MM.1S (cell line): ENCODE results near the gene DIS3L2.

Experiments
- DNase-seq: peaks from one replicate; pipeline ENCODE4 v3.0.0-alpha.2; 2015
- H2AFZ ChIP-seq: fragments of 300-600 bp; sonication (generic); 2 replicates; pipeline ENCODE4 v1.6.0; 2016; ENCODE audit warnings: antibody characterized with exemption, low read length
- H3F3A ChIP-seq: fragments of 300-600 bp; sonication (generic); 2 replicates; pipeline ENCODE4 v1.6.1; 2016; ENCODE audit warnings: mild to moderate bottlenecking, antibody characterized with exemption, low read length, moderate library complexity, mixed read lengths; ENCODE audit not compliant: insufficient read depth
- H3K27ac ChIP-seq: fragments of 300-600 bp; sonication (generic); 2 replicates; pipeline ENCODE4 v1.5.1; 2016; ENCODE audit warnings: mild to moderate bottlenecking, low read length
- H3K27me3 ChIP-seq: fragments of 300-600 bp; sonication (generic); replicated peaks from 2 replicates; pipeline ENCODE4 v1.6.0; 2016; ENCODE audit warnings: low read length; ENCODE audit not compliant: insufficient read depth
- H3K36me3 ChIP-seq: fragments of 300-600 bp; sonication (generic); replicated peaks from 2 replicates; pipeline ENCODE4 v1.6.1; 2016; ENCODE audit warnings: mild to moderate bottlenecking, low read length, mixed read lengths; ENCODE audit not compliant: insufficient read depth
- H3K4me1 ChIP-seq: fragments of 300-600 bp; sonication (generic); 2 replicates; pipeline ENCODE4 v1.6.1; 2016; ENCODE audit warnings: low read length, mixed read lengths
- H3K4me2 ChIP-seq: fragments of 300-600 bp; sonication (generic); 2 replicates; pipeline ENCODE4 v1.6.0; 2016; ENCODE audit warnings: low read depth, low read length
- H3K4me3 ChIP-seq: fragments of 300-600 bp; sonication (generic); 2 replicates; pipeline ENCODE4 v1.5.1; 2016; ENCODE audit warnings: low read length, mixed read lengths
- H3K79me2 ChIP-seq: fragments of 300-600 bp; sonication (generic); 2 replicates; pipeline ENCODE4 v1.6.1; 2016; ENCODE audit warnings: mixed run types, low read length, mixed read lengths
- H3K9ac ChIP-seq: fragments of 300-600 bp; sonication (generic); 2 replicates; pipeline ENCODE4 v1.6.1; 2016; ENCODE audit warnings: low read length, mixed read lengths
- H3K9me2 ChIP-seq: fragments of 300-600 bp; sonication (generic); replicated peaks from 2 replicates; pipeline ENCODE4 v1.6.1; 2016; ENCODE audit warnings: mild to moderate bottlenecking, low read length, mixed read lengths; ENCODE audit not compliant: insufficient read depth
- H3K9me3 ChIP-seq: fragments of 300-600 bp; sonication (generic); replicated peaks from 2 replicates; pipeline ENCODE4 v1.6.1; 2016; ENCODE audit warnings: mild to moderate bottlenecking, low read length, mixed read lengths; ENCODE audit not compliant: insufficient read depth
- H4K20me1 ChIP-seq: fragments of 300-600 bp; sonication (generic); 2 replicates; pipeline ENCODE4 v1.6.1; 2016; ENCODE audit warnings: mild to moderate bottlenecking, low read length, moderate library complexity, mixed read lengths; ENCODE audit not compliant: insufficient read depth
- EZH2 ChIP-seq: fragments of 300-600 bp; sonication (generic); optimal IDR thresholded peaks from 2 replicates; pipeline ENCODE3; 2017; ENCODE audit warnings: low read depth, mild to moderate bottlenecking, antibody characterized with exemption, low read length, mixed read lengths
- EZH2phosphoT487 ChIP-seq: fragments of 300-600 bp; sonication (generic); IDR thresholded peaks from 2 replicates; pipeline ENCODE4 v1.6.1; 2018; ENCODE audit warnings: antibody characterized with exemption, low read length
- TF ChIP-seq, protein P1 (sequence below): fragments of 300-600 bp; sonication (generic); IDR thresholded peaks from 2 replicates; pipeline ENCODE4 v1.5.1; 2016; ENCODE audit warnings: antibody characterized with exemption, low read length, mixed read lengths

Gene DIS3L2

DNA sequence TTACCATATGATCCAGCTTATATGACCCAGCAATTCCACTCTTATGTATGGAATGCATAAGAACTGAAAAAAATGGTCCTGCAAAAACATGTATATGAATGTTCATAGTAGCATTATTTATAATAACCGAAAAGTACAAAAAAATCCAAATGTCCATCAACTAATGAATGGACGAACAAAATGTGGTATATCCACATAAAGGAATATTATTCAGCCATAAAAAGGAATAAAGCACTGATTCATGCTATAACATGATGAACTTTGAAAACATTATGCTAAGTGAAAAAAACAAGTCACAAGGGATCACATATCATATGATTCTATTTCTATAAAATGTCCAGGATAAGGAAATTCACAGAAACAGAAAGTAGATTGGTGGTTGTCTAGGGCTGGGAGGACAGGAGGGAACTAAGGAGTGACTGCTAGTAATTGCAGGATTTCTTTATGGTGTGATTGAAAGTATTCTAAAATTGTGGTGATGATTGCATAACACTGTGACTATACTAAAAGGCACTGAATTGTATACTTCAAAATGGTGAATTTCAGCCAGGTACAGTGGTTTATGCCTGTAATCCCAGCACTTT is 10.0 kb upstream of the DIS3L2 start:
- H3F3A ChIP-seq = no peaks in the 10 kb centered on the region
- no peak overlapping the region for H3K9ac ChIP-seq
- TF ChIP-seq EZH2 (no peak), EZH2phosphoT487 (no peak)
- TF ChIP-seq, protein P1, sequence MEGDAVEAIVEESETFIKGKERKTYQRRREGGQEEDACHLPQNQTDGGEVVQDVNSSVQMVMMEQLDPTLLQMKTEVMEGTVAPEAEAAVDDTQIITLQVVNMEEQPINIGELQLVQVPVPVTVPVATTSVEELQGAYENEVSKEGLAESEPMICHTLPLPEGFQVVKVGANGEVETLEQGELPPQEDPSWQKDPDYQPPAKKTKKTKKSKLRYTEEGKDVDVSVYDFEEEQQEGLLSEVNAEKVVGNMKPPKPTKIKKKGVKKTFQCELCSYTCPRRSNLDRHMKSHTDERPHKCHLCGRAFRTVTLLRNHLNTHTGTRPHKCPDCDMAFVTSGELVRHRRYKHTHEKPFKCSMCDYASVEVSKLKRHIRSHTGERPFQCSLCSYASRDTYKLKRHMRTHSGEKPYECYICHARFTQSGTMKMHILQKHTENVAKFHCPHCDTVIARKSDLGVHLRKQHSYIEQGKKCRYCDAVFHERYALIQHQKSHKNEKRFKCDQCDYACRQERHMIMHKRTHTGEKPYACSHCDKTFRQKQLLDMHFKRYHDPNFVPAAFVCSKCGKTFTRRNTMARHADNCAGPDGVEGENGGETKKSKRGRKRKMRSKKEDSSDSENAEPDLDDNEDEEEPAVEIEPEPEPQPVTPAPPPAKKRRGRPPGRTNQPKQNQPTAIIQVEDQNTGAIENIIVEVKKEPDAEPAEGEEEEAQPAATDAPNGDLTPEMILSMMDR = no peak
- H3K9me2 ChIP-seq = no peaks in the 10 kb centered on the region
- no peaks in the 10 kb centered on the region for H3K9me3 ChIP-seq
- no peaks in the 10 kb centered on the region for H4K20me1 ChIP-seq
- H3K4me2 ChIP-seq = no peak overlapping the region
- H3K4me3 ChIP-seq = no peak overlapping the region
- no peak overlapping the region for H3K27ac ChIP-seq
- no peak for DNase-seq
- no peaks in the 10 kb centered on the region for H3K4me1 ChIP-seq
- H3K27me3 ChIP-seq = no peaks in the 10 kb centered on the region
- H3K36me3 ChIP-seq = no peaks in the 10 kb centered on the region
- H3K79me2 ChIP-seq = no peaks in the 10 kb centered on the region
- no peak overlapping the region for H2AFZ ChIP-seq

DNA sequence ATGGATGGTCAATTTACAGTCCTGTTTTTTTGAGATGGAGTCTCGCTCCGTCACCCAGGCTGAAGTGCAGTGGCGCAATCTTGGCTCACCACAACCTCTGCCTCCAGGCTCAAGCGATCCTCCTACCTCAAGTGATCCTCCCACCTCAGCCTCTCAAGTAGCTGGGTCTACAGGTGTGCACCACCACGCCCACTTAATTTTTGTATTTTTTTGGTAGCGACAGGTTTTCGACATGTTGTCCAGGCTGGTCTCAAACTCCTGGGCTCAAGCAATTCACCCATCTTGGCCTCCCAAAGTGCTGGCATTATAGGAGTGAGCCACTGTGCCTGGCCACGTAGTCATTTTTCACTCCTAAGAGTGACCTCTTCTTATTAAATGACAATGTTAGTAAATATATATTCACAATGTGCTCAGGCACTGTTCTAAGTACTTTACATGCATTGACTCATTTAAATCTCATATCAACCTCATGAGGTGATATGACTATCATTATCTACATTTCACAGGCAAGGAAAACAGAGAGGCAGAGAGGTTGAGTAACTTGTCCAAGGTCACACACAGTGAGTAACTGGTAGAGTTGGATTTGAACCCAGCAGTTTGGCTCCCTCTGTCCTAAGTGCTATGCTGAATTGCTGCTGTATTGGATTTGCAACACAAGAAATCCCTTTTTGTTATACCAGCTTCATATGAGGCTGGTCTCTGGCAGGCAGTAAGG is 5.6 kb upstream of the DIS3L2 start:
- Histone ChIP-seq H3K79me2 (0 out of 2 replicates have a peak, but pooled peaks cover under 1% of the 10 kb centered on the region), H3K9me2 (no peaks in the 10 kb centered on the region), H3K9ac (no peak overlapping the region), H3K27ac (no peak overlapping the region), H3K36me3 (no peaks in the 10 kb centered on the region), H3K27me3 (no peaks in the 10 kb centered on the region), H3K4me2 (no peak overlapping the region), H3F3A (no peaks in the 10 kb centered on the region), H3K4me3 (no peak overlapping the region), H3K9me3 (no peaks in the 10 kb centered on the region), H4K20me1 (no peaks in the 10 kb centered on the region), H2AFZ (no peak overlapping the region), H3K4me1 (peaks cover under 1% of the 10 kb centered on the region)
- no peak for DNase-seq
- TF ChIP-seq, protein P1 = no peak
- TF ChIP-seq EZH2phosphoT487 = no peak

DNA sequence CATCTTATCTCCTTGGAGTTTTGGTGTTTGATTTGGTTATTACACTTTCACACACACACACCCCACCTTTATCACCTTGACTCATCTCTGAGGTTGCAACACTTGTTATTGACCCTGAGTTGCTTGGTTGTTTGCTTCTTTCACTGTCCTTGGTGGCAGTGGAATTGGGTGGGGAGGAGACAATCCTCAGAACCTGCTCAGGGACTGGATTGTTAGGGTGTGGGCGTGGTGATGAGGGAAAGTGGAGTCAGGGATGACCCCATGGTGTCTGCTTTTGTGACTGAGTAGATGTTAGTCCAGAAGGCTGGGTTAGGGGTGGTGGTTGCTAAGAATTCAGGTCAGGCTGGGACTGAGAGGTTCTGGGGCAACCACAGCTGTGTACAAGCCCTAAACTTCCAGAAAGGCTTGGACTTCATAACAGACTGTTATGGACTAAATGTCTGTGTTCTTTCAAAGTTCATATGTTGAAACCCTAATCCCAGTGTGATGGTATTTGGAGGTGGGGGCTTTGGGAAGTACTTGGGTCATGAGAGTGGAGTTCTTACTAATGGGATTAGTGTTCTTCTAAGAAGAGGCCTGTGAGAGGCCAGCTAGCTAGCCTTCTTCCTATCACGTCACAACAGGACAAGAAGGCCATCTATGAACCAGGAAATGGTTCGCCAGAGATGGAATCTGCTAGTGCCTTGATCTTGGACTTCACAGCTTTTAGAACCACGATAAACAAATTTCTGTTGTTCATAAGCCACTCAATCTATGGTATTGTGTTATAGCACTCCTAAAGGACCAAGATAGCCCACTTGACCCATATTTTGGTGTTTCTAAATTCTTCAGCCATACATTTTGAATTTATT is 3.4 kb upstream of the DIS3L2 start:
- TF ChIP-seq EZH2 (no peak), EZH2phosphoT487 (no peak)
- TF ChIP-seq, protein P1 = no peak
- no peaks in the 10 kb centered on the region for H3K9me2 ChIP-seq
- DNase-seq = no peak
- H3K9ac ChIP-seq = no peak overlapping the region
- no peaks in the 10 kb centered on the region for H3K27me3 ChIP-seq
- no peak overlapping the region for H3K27ac ChIP-seq
- H3K4me2 ChIP-seq = no peak overlapping the region
- no peaks in the 10 kb centered on the region for H4K20me1 ChIP-seq
- no peaks in the 10 kb centered on the region for H3K9me3 ChIP-seq
- H3K4me1 ChIP-seq = peaks cover 3% of the 10 kb centered on the region
- H3K36me3 ChIP-seq = no peaks in the 10 kb centered on the region
- no peak overlapping the region for H3K4me3 ChIP-seq
- H3F3A ChIP-seq = no peaks in the 10 kb centered on the region
- peaks cover 18% of the 10 kb centered on the region for H3K79me2 ChIP-seq
- H2AFZ ChIP-seq = no peak overlapping the region
